Measurements from ENCODE around the gene ZMIZ1. TPM values are rescaled to one million over a fixed set of nuclear protein-coding genes. Genes with fewer than 3 reads are reported as not detected.
A peak's percentile ranks its signal among the peaks of the same experiment; 100 is the strongest.

The ZMIZ1 gene
- total and polyA plus RNA-seq, 2 experiments from 2014 or later, result 48.2 to 78.8 TPM

GRCh38 chr10:79232864-79233263 lies 164.1 kb downstream of the ZMIZ1 start:
- TF ChIP-seq, protein P1, sequence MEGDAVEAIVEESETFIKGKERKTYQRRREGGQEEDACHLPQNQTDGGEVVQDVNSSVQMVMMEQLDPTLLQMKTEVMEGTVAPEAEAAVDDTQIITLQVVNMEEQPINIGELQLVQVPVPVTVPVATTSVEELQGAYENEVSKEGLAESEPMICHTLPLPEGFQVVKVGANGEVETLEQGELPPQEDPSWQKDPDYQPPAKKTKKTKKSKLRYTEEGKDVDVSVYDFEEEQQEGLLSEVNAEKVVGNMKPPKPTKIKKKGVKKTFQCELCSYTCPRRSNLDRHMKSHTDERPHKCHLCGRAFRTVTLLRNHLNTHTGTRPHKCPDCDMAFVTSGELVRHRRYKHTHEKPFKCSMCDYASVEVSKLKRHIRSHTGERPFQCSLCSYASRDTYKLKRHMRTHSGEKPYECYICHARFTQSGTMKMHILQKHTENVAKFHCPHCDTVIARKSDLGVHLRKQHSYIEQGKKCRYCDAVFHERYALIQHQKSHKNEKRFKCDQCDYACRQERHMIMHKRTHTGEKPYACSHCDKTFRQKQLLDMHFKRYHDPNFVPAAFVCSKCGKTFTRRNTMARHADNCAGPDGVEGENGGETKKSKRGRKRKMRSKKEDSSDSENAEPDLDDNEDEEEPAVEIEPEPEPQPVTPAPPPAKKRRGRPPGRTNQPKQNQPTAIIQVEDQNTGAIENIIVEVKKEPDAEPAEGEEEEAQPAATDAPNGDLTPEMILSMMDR (IDR thresholded peaks at IDR 0.05; ENCODE audit: low read depth, low read length), result no peak
- Histone ChIP-seq H3K27ac (no peak overlapping the region), H3K4me1 (ENCODE audit: low read depth) (peaks cover 11% of the 10 kb centered on the region), H3K4me3 (no peak overlapping the region), H3K9me3 (ENCODE audit: low read depth) (no peaks in the 10 kb centered on the region), H3K36me3 (peaks cover 13% of the 10 kb centered on the region), H3K27me3 (no peaks in the 10 kb centered on the region)
- no peak for DNase-seq (ENCODE audit: low read depth in 1 of 2, low spot score in 1 of 2)

- DNase-seq (ENCODE audit: low read depth in 1 of 2, low spot score in 1 of 2), result peak in 1 of 2 donors; percentile 47
- peaks cover 28% of the 10 kb centered on the region for H3K4me1 ChIP-seq (ENCODE audit: low read depth)
These were observed 165.9 kb downstream of the ZMIZ1 start for GRCh38 chr10:79234391-79235315.

DNA sequence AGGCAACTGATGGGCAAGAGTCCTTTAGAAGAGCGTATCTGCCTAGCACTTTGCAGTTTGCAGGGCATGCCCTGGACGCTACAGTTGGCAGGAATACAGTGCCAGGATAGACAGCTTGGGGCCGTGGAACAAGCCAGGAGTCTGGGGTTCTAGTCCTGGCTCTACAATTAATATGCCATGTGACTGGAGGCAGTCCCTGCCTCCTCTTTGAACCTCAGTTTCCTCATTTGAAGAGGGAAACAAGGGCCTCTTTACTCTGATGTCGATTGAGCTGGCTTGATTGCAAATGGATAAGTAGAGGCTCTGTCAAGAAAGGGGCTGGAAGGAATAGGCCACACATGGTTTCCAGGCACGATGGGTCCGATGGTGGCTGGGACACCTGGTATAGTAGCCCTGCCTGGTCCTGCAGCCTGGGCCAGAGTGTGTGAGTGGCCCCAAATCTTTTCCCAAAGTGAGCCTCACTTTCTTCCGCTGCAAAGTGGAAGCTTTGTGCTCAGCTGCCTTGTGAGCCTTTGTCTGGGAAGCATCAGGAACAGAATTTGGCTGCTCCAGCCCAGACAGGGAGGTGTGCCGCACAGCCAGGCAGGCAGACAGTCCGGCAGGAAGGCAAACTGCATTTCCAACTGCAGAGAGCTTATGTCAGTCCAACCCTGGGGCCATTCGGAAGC lies 167.1 kb downstream of the ZMIZ1 start:
- peaks cover 36% of the 10 kb centered on the region for H3K4me1 ChIP-seq (ENCODE audit: low read depth)
- H3K4me3 ChIP-seq, result no peak overlapping the region
- no peaks in the 10 kb centered on the region for H3K9me3 ChIP-seq (ENCODE audit: low read depth)
- no peaks in the 10 kb centered on the region for H3K27me3 ChIP-seq
- DNase-seq (ENCODE audit: low read depth in 1 of 2, low spot score in 1 of 2), result no peak
- H3K27ac ChIP-seq, result no peak overlapping the region
- H3K36me3 ChIP-seq, result peaks cover 13% of the 10 kb centered on the region
- TF ChIP-seq, protein P1 (IDR thresholded peaks at IDR 0.05; ENCODE audit: low read depth, low read length), result no peak

More at GRCh38 chr10:79234391-79235315, 165.9 kb downstream of the ZMIZ1 start:
- H3K27me3 ChIP-seq, result no peaks in the 10 kb centered on the region
- H3K4me3 ChIP-seq, result no peak overlapping the region
- no peak overlapping the region for H3K27ac ChIP-seq
- H3K9me3 ChIP-seq (ENCODE audit: low read depth), result no peaks in the 10 kb centered on the region
- TF ChIP-seq, protein P1 (IDR thresholded peaks at IDR 0.05; ENCODE audit: low read depth, low read length), result no peak
- peaks cover 13% of the 10 kb centered on the region for H3K36me3 ChIP-seq

- Histone ChIP-seq H3K27me3 (no peaks in the 10 kb centered on the region), H3K4me1 (ENCODE audit: low read depth) (peaks cover 41% of the 10 kb centered on the region), H3K27ac (no peak overlapping the region), H3K4me3 (no peak overlapping the region), H3K36me3 (peaks cover 13% of the 10 kb centered on the region), H3K9me3 (ENCODE audit: low read depth) (no peaks in the 10 kb centered on the region)
- no peak for DNase-seq (ENCODE audit: low read depth in 1 of 2, low spot score in 1 of 2)
- TF ChIP-seq, protein P1 (IDR thresholded peaks at IDR 0.05; ENCODE audit: low read depth, low read length), result no peak
These were observed 167.6 kb downstream of the ZMIZ1 start for GRCh38 chr10:79236433-79236765.

DNA sequence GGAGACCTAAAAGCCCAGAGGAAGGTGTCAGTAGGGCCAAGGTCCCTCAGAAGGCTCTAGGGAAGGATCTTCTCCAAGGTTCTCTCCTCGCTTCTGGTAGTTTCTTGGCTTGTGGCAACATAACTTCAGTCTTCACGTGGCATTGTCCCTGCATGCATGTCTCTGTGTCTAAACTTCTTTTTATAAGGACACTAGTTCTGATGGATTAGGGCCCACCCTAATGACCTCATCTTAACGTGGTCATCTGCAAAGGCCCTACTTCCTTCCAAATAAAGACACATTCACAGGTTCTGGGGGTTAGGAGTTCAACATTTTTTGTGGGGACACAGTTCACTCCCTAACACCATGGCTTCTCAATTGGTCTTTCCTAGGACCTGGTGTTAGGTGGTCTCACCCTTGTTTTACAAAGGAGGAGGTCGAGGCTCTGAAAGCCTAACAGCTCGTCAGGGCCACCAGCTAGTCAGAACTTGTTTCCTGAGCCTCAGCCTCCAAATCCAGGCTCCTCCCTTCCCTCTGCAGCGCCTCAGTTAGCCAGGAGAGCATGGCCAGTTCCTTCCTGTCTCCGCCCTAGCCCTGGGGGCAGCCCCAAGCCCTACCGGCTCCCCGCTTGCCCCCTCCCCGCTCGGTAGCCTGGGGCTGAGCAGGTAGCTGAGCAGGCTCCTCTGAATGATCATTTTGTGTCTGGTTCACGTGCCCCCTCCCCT lies 168.8 kb downstream of the ZMIZ1 start:
- Histone ChIP-seq H3K4me3 (no peak overlapping the region), H3K36me3 (peaks cover 13% of the 10 kb centered on the region), H3K27ac (peak overlapping the region; percentile 85), H3K9me3 (ENCODE audit: low read depth) (no peaks in the 10 kb centered on the region), H3K27me3 (no peaks in the 10 kb centered on the region), H3K4me1 (ENCODE audit: low read depth) (peaks cover 50% of the 10 kb centered on the region)
- no peak for DNase-seq (ENCODE audit: low read depth in 1 of 2, low spot score in 1 of 2)
- TF ChIP-seq, protein P1 (IDR thresholded peaks at IDR 0.05; ENCODE audit: low read depth, low read length), result no peak

All from cardiac muscle cell (in vitro differentiated cells and primary cell).